ENCODE data around the gene ERF. TPM values are rescaled to one million over a fixed set of nuclear protein-coding genes. Genes with fewer than 3 reads are reported as not detected.

Gene ERF
- total and polyA plus RNA-seq, 2 donors, result 17.9 to 50.9 TPM

GRCh38 chr19:42276284-42276683 is 21.4 kb upstream of the ERF start:
- 66% methylated on average over 3 of the region's 3 CpGs for WGBS
- no peak for DNase-seq (ENCODE audit: extremely low spot score)
- Histone ChIP-seq H3K27ac (ENCODE audit: low read depth) (no peak overlapping the region), H3K4me1 (ENCODE audit: insufficient read depth) (no peaks in the 10 kb centered on the region), H3K36me3 (ENCODE audit: insufficient read depth) (no peaks in the 10 kb centered on the region), H3K4me3 (ENCODE audit: low read depth, low read length) (no peak overlapping the region)

DNA sequence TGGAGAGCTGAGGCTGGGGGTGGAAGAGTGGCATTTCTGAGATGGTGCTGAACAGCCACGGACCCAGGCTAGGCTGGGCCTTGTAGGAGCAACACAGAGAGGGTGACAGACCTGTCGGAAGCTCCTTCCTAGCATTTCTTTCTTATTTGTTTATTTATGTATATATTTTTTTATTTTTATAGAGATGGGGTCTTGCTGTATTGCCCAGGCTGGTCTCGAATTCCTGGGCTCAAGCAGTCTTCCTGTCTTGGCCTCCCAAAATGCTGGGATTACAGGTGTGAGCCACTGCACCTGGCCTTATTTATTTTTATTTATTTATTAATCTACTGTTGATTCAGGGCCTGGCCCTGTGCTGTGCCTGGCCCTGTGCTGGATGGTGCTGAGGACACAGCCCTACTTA is 20.6 kb upstream of the ERF start:
- DNase-seq (ENCODE audit: extremely low spot score), result no peak
- no peak overlapping the region for H3K27ac ChIP-seq (ENCODE audit: low read depth)
- no peaks in the 10 kb centered on the region for H3K36me3 ChIP-seq (ENCODE audit: insufficient read depth)
- no peak overlapping the region for H3K4me3 ChIP-seq (ENCODE audit: low read depth, low read length)
- WGBS, result 91% methylated on average over 3 of the region's 3 CpGs
- no peaks in the 10 kb centered on the region for H3K4me1 ChIP-seq (ENCODE audit: insufficient read depth)

DNA sequence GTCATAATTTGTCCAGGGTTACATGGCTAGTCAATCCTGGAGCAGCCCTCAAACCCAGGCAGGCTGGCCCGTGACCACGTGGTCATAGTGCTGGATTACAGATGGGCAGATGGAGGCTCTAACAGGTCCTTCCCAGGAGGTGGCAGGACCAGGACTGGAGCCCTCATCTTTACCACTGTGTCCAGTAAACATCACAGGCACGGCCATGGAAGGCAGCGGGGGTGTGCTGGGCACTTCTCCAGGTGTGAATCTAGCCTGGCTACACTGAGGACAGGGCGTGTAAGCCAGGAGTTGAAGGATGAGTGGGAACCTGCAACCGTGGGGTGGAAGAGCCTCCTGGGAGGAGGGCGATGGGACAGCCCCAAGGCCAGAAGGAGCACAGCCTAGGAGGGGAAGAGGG is 20.2 kb upstream of the ERF start:
- H3K4me3 ChIP-seq (ENCODE audit: low read depth, low read length), result no peak overlapping the region
- no peaks in the 10 kb centered on the region for H3K4me1 ChIP-seq (ENCODE audit: insufficient read depth)
- no peaks in the 10 kb centered on the region for H3K36me3 ChIP-seq (ENCODE audit: insufficient read depth)
- 69% methylated on average over 7 of the region's 7 CpGs for WGBS
- no peak overlapping the region for H3K27ac ChIP-seq (ENCODE audit: low read depth)
- no peak for DNase-seq (ENCODE audit: extremely low spot score)

GRCh38 chr19:42274065-42274682 is 19.2 kb upstream of the ERF start:
- Histone ChIP-seq H3K4me1 (ENCODE audit: insufficient read depth) (no peaks in the 10 kb centered on the region), H3K27ac (ENCODE audit: low read depth) (no peak overlapping the region), H3K36me3 (ENCODE audit: insufficient read depth) (no peaks in the 10 kb centered on the region), H3K4me3 (ENCODE audit: low read depth, low read length) (no peak overlapping the region)
- 92% methylated on average over 22 of the region's 22 CpGs for WGBS
- no peak for DNase-seq (ENCODE audit: extremely low spot score)

DNA sequence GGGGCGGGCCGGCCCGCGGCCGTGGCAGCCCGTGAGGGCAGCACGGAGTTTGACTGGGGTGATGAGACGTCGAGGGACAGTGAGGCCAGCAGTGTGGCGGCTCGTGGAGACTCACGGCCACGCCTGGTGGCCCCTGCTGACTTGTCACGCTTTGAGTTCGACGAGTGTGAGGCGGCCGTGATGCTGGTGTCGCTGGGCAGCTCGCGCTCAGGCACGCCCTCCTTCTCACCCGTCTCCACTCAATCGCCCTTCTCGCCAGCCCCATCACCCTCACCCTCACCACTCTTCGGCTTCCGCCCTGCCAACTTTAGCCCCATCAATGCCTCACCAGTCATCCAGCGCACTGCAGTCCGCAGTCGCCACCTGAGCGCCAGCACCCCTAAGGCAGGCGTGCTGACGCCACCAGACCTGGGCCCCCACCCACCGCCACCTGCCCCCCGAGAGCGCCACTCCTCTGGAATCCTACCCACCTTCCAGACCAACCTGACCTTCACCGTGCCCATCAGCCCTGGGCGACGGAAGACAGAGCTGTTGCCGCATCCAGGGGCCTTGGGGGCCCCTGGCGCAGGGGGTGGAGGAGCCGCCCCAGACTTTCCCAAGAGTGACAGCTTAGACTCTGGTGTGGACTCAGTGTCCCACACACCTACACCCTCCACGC is 18.6 kb upstream of the ERF start:
- 94% methylated on average over 43 of the region's 43 CpGs for WGBS
- Histone ChIP-seq H3K27ac (ENCODE audit: low read depth) (no peak overlapping the region), H3K4me1 (ENCODE audit: insufficient read depth) (no peaks in the 10 kb centered on the region), H3K36me3 (ENCODE audit: insufficient read depth) (no peaks in the 10 kb centered on the region), H3K4me3 (ENCODE audit: low read depth, low read length) (no peak overlapping the region)
- no peak for DNase-seq (ENCODE audit: extremely low spot score)

- Histone ChIP-seq H3K4me3 (ENCODE audit: low read depth, low read length) (no peak overlapping the region), H3K4me1 (ENCODE audit: insufficient read depth) (no peaks in the 10 kb centered on the region), H3K36me3 (ENCODE audit: insufficient read depth) (no peaks in the 10 kb centered on the region), H3K27ac (ENCODE audit: low read depth) (no peak overlapping the region)
- 94% methylated on average over 23 of the region's 23 CpGs for WGBS
- DNase-seq (ENCODE audit: extremely low spot score), result no peak
These were observed 18.1 kb upstream of the ERF start for GRCh38 chr19:42272989-42273406.

GRCh38 chr19:42272535-42272897 is 17.6 kb upstream of the ERF start:
- 80% methylated on average over 9 of the region's 9 CpGs for WGBS
- Histone ChIP-seq H3K27ac (ENCODE audit: low read depth) (no peak overlapping the region), H3K4me3 (ENCODE audit: low read depth, low read length) (no peak overlapping the region), H3K4me1 (ENCODE audit: insufficient read depth) (no peaks in the 10 kb centered on the region), H3K36me3 (ENCODE audit: insufficient read depth) (no peaks in the 10 kb centered on the region)
- no peak for DNase-seq (ENCODE audit: extremely low spot score)

DNA sequence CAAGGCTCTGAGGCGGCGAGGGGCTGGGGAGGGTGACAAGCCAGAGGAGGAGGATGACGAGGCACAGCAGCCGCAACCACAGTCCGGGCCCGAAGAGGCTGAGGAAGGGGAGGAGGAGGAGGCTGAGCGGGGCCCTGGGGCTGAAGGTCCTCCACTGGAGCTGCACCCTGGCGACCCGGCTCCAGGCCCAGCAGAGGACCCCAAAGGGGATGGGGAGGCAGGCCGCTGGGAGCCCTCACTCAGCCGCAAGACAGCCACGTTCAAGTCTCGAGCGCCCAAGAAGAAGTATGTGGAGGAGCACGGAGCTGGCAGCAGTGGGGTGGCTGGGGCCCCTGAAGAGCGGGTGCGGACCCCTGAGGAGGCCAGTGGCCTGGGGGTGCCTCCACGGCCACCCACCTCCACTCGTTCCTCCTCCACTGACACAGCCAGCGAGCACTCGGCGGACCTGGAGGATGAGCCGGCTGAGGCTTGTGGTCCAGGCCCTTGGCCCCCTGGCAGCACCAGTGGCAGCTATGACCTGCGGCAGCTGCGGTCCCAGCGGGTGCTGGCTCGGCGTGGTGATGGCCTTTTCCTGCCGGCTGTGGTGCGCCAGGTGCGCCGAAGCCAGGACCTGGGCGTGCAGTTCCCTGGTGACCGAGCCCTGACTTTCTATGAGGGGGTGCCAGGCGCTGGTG is 17.1 kb upstream of the ERF start:
- WGBS, result 90% methylated on average over 35 of the region's 35 CpGs
- no peaks in the 10 kb centered on the region for H3K4me1 ChIP-seq (ENCODE audit: insufficient read depth)
- DNase-seq (ENCODE audit: extremely low spot score), result no peak
- no peaks in the 10 kb centered on the region for H3K36me3 ChIP-seq (ENCODE audit: insufficient read depth)
- H3K27ac ChIP-seq (ENCODE audit: low read depth), result no peak overlapping the region
- H3K4me3 ChIP-seq (ENCODE audit: low read depth, low read length), result no peak overlapping the region

DNA sequence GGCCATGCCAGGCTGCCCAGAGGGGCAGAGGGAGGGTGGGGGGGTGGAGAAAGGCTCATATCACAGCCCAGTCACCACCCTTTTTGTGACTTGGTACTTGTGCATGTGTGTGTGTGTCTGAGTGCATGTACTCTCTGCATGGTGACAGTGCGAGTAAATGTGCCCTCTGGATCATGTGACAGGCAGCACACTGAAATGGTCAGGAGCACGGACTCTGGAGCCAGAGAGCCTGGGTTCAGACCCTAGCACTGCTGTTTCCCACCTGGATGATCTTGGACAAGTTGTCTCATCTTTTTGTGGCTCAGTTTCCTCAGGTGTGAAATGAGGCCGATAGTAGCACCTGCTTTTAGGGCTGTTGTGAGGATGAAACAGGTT is 16.1 kb upstream of the ERF start:
- no peak for DNase-seq (ENCODE audit: extremely low spot score)
- H3K27ac ChIP-seq (ENCODE audit: low read depth), result no peak overlapping the region
- H3K36me3 ChIP-seq (ENCODE audit: insufficient read depth), result no peaks in the 10 kb centered on the region
- H3K4me1 ChIP-seq (ENCODE audit: insufficient read depth), result no peaks in the 10 kb centered on the region
- WGBS, result 50% methylated on average over 3 of the region's 3 CpGs
- H3K4me3 ChIP-seq (ENCODE audit: low read depth, low read length), result no peak overlapping the region

- Histone ChIP-seq H3K4me1 (ENCODE audit: insufficient read depth) (no peaks in the 10 kb centered on the region), H3K4me3 (ENCODE audit: low read depth, low read length) (peak overlapping the region; percentile 70), H3K36me3 (ENCODE audit: insufficient read depth) (no peaks in the 10 kb centered on the region), H3K27ac (ENCODE audit: low read depth) (peak overlapping the region; percentile 88)
- WGBS, result 21% methylated on average over 18 of the region's 18 CpGs
- no peak for DNase-seq (ENCODE audit: extremely low spot score)
These were observed 15.6 kb upstream of the ERF start for GRCh38 chr19:42270346-42271044.

DNA sequence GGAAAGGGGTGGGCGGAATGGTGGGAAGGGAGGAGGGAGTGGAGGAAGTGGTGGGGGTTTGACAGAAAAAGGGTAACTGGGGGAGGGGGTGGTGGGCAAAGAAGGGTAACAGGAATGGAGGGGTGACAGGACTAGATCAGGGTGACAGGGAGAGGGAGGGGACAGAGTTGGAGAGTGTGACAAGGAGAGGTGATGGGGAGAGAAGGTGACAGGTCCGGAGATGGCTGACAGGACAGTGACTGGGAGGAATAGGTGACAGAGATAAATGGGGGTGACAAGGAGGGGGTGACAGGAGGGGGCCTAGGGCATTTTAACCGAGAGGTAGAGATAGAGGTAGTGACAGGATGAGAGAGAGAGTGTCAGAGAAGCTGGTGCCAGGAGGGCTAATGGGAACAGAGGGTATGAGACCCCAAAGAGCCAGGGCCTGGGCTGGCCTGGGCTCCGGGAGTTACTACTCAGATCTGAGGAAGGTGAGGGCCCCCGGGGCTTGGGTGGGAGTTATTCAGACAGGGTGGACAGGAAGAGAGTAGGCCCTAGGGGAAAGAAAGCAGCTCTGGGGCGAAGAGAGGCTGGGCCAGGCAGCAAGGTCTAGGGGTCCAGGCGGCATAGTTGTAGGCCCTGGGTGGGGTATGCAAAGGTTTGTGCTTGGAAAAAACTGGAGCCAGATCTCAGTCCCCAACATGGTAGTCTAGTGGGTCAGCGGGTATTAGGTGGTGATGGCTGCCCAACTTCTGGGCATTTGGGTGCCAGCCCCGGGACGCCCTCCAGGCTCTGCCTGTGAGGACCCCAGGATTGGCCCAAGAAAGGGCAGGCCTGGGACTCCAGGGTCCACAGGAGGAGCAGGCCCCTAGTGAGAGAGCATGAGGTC is 14.8 kb upstream of the ERF start:
- DNase-seq (ENCODE audit: extremely low spot score), result no peak
- H3K4me1 ChIP-seq (ENCODE audit: insufficient read depth), result no peaks in the 10 kb centered on the region
- WGBS, result 32% methylated on average over 10 of the region's 10 CpGs

DNA sequence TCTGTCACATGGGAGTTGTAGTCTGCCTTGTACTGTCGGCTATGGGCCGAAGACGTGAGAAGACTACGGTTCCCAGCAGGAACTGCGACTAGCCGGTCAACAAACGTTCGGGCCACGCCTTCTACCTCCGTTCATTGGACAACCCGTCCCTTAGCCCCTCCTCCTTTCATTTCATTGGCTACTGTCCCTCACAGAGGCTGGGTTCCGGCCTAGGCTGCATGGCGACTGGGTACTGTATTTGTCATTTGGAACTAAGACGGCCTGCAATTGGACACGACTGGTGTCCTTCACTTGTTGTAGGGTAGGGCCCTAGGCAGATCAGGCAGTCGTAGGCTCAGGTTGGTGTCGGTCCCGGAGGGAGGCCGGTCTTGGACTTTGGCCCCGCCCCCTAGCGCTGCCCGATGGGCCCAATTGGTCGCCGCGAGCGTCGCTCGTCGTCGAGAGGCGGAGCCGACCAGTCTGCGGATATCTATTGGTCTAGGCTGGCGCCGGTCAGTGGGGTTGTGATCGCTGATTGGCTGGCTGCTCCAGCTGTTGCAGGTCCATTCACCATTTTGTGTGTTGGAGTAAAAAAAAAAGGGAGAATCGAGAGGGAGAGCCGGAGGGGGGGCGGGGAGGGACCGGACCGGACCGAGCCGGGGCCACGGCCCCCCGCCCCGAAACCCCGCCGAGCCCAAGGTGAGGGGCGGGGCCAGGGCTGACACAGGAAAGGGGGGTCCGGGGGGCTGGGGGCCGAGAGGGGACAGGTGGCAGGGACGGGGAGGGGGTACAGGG is 14.0 kb upstream of the ERF start, which contains the start of gene CIC:
TSS of gene CIC (plus strand) at position 549 of the 774 bp plus-strand sequence. CDS start 2,532 bp downstream, outside the sequence.
- H3K4me1 ChIP-seq (ENCODE audit: insufficient read depth), result no peaks in the 10 kb centered on the region
- 1% methylated on average over 52 of the region's 52 CpGs for WGBS
- peak within 1 kb of the TSS; percentile 94 for H3K27ac ChIP-seq (ENCODE audit: low read depth)
- peak; percentile 100 for DNase-seq (ENCODE audit: extremely low spot score)
- H3K4me3 ChIP-seq (ENCODE audit: low read depth, low read length), result peak within 1 kb of the TSS; percentile 70
- H3K36me3 ChIP-seq (ENCODE audit: insufficient read depth), result no peaks in the 10 kb centered on the region

More for the DNA sequence above, 14.8 kb upstream of the ERF start:
- Histone ChIP-seq H3K36me3 (ENCODE audit: insufficient read depth) (no peaks in the 10 kb centered on the region), H3K27ac (ENCODE audit: low read depth) (peak overlapping the region; percentile 88), H3K4me3 (ENCODE audit: low read depth, low read length) (peak overlapping the region; percentile 70)
